SU-DHL-6 (cell line): ENCODE results near the gene AMBP.

ENCODE experiments used
- H2AFZ ChIP-seq: fragments of 200-600 bp; sonication (generic); 2 replicates; pipeline ENCODE4 v1.6.1; 2014; ENCODE audit warnings: low read depth, mild to moderate bottlenecking, moderate library complexity, mixed read lengths, antibody characterized with exemption, low read length; ENCODE audit not compliant: severe bottlenecking
- H3F3A ChIP-seq: fragments of 200-600 bp; shearing (Covaris generic); 2 replicates; pipeline ENCODE4 v1.6.0; 2016; ENCODE audit warnings: antibody characterized with exemption, mild to moderate bottlenecking; ENCODE audit not compliant: insufficient read depth
- H3K27ac ChIP-seq: fragments of 200-600 bp; sonication (generic); 2 replicates; pipeline ENCODE4 v1.5.1; 2016; ENCODE audit warnings: low read depth, mild to moderate bottlenecking, low read length, moderate library complexity, mixed read lengths
- H3K27me3 ChIP-seq: fragments of 200-600 bp; sonication (generic), shearing (Covaris generic); 2 replicates; pipeline ENCODE4 v1.6.0; 2014; ENCODE audit warnings: mild to moderate bottlenecking, low read length
- H3K36me3 ChIP-seq: fragments of 200-600 bp; sonication (generic); 2 replicates; pipeline ENCODE4 v1.6.1; 2014; ENCODE audit warnings: mild to moderate bottlenecking, low read length, mixed read lengths
- H3K4me2 ChIP-seq: fragments of 300-600, 200-600 bp; shearing (Covaris generic), sonication (generic); 2 replicates; pipeline ENCODE4 v1.6.0; 2014; ENCODE audit warnings: low read length, low read depth, mild to moderate bottlenecking; ENCODE audit not compliant: poor library complexity, severe bottlenecking
- H3K4me3 ChIP-seq: fragments of 200-600 bp; sonication (generic); 2 replicates; pipeline ENCODE4 v1.5.1; 2014; ENCODE audit warnings: antibody characterized with exemption, low read length, mild to moderate bottlenecking, mixed read lengths; ENCODE audit not compliant: insufficient read depth, poor library complexity, severe bottlenecking
- H3K79me2 ChIP-seq: fragments of 200-600 bp; sonication (generic); 2 replicates; pipeline ENCODE4 v1.6.1; 2014; ENCODE audit warnings: mild to moderate bottlenecking, low read length, moderate library complexity; ENCODE audit not compliant: insufficient read depth
- H3K9ac ChIP-seq: fragments of 200-600 bp; sonication (generic); 2 replicates; pipeline ENCODE4 v1.7.0; 2014; ENCODE audit warnings: mild to moderate bottlenecking, low read length
- H3K9me2 ChIP-seq: fragments of 200-600 bp; sonication (generic); replicated peaks from 2 replicates; pipeline ENCODE4 v1.6.1; 2014; ENCODE audit warnings: low read length; ENCODE audit not compliant: insufficient read depth
- H3K9me3 ChIP-seq: fragments of 200-600 bp; sonication (generic); 2 replicates; pipeline ENCODE4 v1.6.1; 2014; ENCODE audit warnings: low read length, mixed read lengths; ENCODE audit not compliant: insufficient read depth
- H4K20me1 ChIP-seq: fragments of 200-600 bp; sonication (generic); 2 replicates; pipeline ENCODE4 v1.6.1; 2014; ENCODE audit warnings: low read depth, mild to moderate bottlenecking, antibody characterized with exemption, low read length, moderate library complexity, mixed read lengths
- EZH2phosphoT487 ChIP-seq: fragments of 200-600 bp; sonication (generic), shearing (Covaris generic); conservative IDR thresholded peaks from 2 replicates; pipeline ENCODE4 v1.6.1; 2018; ENCODE audit warnings: mild to moderate bottlenecking, antibody characterized with exemption, low read length, moderate library complexity, mixed read lengths
- TF ChIP-seq, protein P1 (sequence below): fragments of 200-600 bp; sonication (generic); IDR thresholded peaks from one replicate; pipeline ENCODE4 v1.5.1; 2017; ENCODE audit warnings: antibody characterized with exemption, mild to moderate bottlenecking, low read length, moderate library complexity; ENCODE audit not compliant: insufficient read depth, poor library complexity, severe bottlenecking

AMBP gene

GRCh38 chr9:114094971-114095370 lies 16.9 kb upstream of the AMBP start:
- Histone ChIP-seq H3K36me3 (no peaks in the 10 kb centered on the region), H3K27me3 (no peaks in the 10 kb centered on the region), H3K4me3 (no peak overlapping the region), H3K4me2 (no peak overlapping the region), H3K9me3 (no peaks in the 10 kb centered on the region), H4K20me1 (no peaks in the 10 kb centered on the region), H3K27ac (no peak overlapping the region), H2AFZ (no peak overlapping the region), H3K79me2 (no peaks in the 10 kb centered on the region), H3F3A (no peaks in the 10 kb centered on the region), H3K9ac (no peak overlapping the region), H3K9me2 (no peaks in the 10 kb centered on the region)
- TF ChIP-seq EZH2phosphoT487 = no peak
- TF ChIP-seq, protein P1, sequence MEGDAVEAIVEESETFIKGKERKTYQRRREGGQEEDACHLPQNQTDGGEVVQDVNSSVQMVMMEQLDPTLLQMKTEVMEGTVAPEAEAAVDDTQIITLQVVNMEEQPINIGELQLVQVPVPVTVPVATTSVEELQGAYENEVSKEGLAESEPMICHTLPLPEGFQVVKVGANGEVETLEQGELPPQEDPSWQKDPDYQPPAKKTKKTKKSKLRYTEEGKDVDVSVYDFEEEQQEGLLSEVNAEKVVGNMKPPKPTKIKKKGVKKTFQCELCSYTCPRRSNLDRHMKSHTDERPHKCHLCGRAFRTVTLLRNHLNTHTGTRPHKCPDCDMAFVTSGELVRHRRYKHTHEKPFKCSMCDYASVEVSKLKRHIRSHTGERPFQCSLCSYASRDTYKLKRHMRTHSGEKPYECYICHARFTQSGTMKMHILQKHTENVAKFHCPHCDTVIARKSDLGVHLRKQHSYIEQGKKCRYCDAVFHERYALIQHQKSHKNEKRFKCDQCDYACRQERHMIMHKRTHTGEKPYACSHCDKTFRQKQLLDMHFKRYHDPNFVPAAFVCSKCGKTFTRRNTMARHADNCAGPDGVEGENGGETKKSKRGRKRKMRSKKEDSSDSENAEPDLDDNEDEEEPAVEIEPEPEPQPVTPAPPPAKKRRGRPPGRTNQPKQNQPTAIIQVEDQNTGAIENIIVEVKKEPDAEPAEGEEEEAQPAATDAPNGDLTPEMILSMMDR = no peak

GRCh38 chr9:114093761-114094505 lies 15.8 kb upstream of the AMBP start:
- H3K4me3 ChIP-seq = no peak overlapping the region
- H3K27ac ChIP-seq = no peak overlapping the region
- TF ChIP-seq, protein P1 = no peak
- H3K9me3 ChIP-seq = no peaks in the 10 kb centered on the region
- H3K4me2 ChIP-seq = no peak overlapping the region
- no peak overlapping the region for H2AFZ ChIP-seq
- H3K27me3 ChIP-seq = no peaks in the 10 kb centered on the region
- no peak overlapping the region for H3K9ac ChIP-seq
- no peaks in the 10 kb centered on the region for H3K36me3 ChIP-seq
- no peaks in the 10 kb centered on the region for H3K9me2 ChIP-seq
- no peaks in the 10 kb centered on the region for H3F3A ChIP-seq
- H4K20me1 ChIP-seq = no peaks in the 10 kb centered on the region
- no peaks in the 10 kb centered on the region for H3K79me2 ChIP-seq

GRCh38 chr9:114093031-114093471 lies 15.0 kb upstream of the AMBP start:
- H2AFZ ChIP-seq = no peak overlapping the region
- no peaks in the 10 kb centered on the region for H3K9me2 ChIP-seq
- H4K20me1 ChIP-seq = no peaks in the 10 kb centered on the region
- no peaks in the 10 kb centered on the region for H3K36me3 ChIP-seq
- no peak overlapping the region for H3K4me3 ChIP-seq
- no peak overlapping the region for H3K27ac ChIP-seq
- no peaks in the 10 kb centered on the region for H3F3A ChIP-seq
- TF ChIP-seq, protein P1 = no peak
- no peak for TF ChIP-seq EZH2phosphoT487
- H3K27me3 ChIP-seq = no peaks in the 10 kb centered on the region
- H3K9ac ChIP-seq = no peak overlapping the region
- H3K79me2 ChIP-seq = no peaks in the 10 kb centered on the region
- no peak overlapping the region for H3K4me2 ChIP-seq
- H3K9me3 ChIP-seq = no peaks in the 10 kb centered on the region
